Stomach (tissue), 9 donors: ENCODE measurements around the gene KHDRBS2. TPM values are rescaled to one million over a fixed set of nuclear protein-coding genes. Genes with fewer than 3 reads are reported as not detected.

Source experiments
- DNase-seq, 2 donors: peaks; one replicate each; pipeline versions ENCODE4 v3.0.0 to v3.0.0-alpha.2; 2013 to 2019
- H3K27ac ChIP-seq, 5 donors: fragments of 200-600 bp in 4 of 5; sonication (generic) in 4 of 5; one replicate each; pipeline ENCODE4 v1.5.1; 2013 to 2019; ENCODE audit warnings: mild to moderate bottlenecking in 1 of 5, moderate library complexity in 1 of 5
- H3K27me3 ChIP-seq, 3 donors: fragments of 200-600 bp; sonication (generic); one replicate each; pipeline ENCODE4 v1.5.1; 2017 to 2019; ENCODE audit warnings: mixed run types in 1 of 3
- H3K36me3 ChIP-seq, 4 donors: fragments of 200-600 bp; sonication (generic); 1 replicate in 3 of 4; 2 replicates in 1 of 4; pipeline ENCODE4 v1.5.1; 2016 to 2019
- H3K4me1 ChIP-seq, 4 donors: fragments of 200-600 bp; sonication (generic); one replicate each; pipeline ENCODE4 v1.5.1; 2016 to 2019
- H3K4me3 ChIP-seq, 4 donors: fragments of 200-600 bp; sonication (generic) in 3 of 4; one replicate each; pipeline ENCODE4 v1.5.1; 2016 to 2019; ENCODE audit warnings: mild to moderate bottlenecking in 1 of 4
- H3K9me3 ChIP-seq, 4 donors: fragments of 200-600 bp; sonication (generic); one replicate each; pipeline ENCODE4 v1.5.1; 2016 to 2019
- CTCF ChIP-seq, 7 experiments: fragments of 450-650 bp in 4 of 7; fragments of 200-600 bp in 3 of 7; sonication (generic) in 3 of 7; IDR thresholded peaks; one replicate each; pipeline ENCODE4 v1.5.1; 2016 to 2019; ENCODE audit warnings: antibody characterized with exemption in 7 of 7, control low read depth in 2 of 7, mild to moderate bottlenecking in 1 of 7
- EP300 ChIP-seq: sonication (generic); formaldehyde crosslinking; IDR thresholded peaks from one replicate; pipeline ENCODE4 v1.6.1; 2017; ENCODE audit warnings: antibody characterized with exemption
- POLR2A ChIP-seq, 4 donors: fragments of 450-650 bp; IDR thresholded peaks; one replicate each; pipeline ENCODE4 v1.6.1; 2016; ENCODE audit warnings: antibody characterized with exemption in 4 of 4, control low read depth in 2 of 4, mild to moderate bottlenecking in 1 of 4, moderate library complexity in 1 of 4
- POLR2AphosphoS5 ChIP-seq, 3 donors: sonication (generic); formaldehyde crosslinking; IDR thresholded peaks; one replicate each; pipeline ENCODE4 v1.6.1; 2016; ENCODE audit warnings: antibody characterized with exemption in 3 of 3
- WGBS, 5 donors: extraction: QIAGEN DNeasy Blood & Tissue Kit in 3 of 5; methylation state at CpG; one replicate each; pipeline versions ENCODE4 v1.1.5 to v1.1.7; 2013 to 2018; 5-methylcytosine and 5-hydroxymethylcytosine counted together
- intact Hi-C: fragments of 100-400 bp; cut with DNase I; formaldehyde crosslinking; loops from one replicate; pipeline ENCODE4 v1.15.1; 2023; ENCODE audit warnings: low total_unique reads
- polyA plus RNA-seq, 3 donors: library from polyadenylated mRNA; stranded (reverse); fragments of 200-250 nt; gene quantifications; one replicate each; pipeline ENCODE4 v1.2.3, GENCODE V29; 2013
- total RNA-seq, 5 donors: library from RNA; depleted of rRNA; stranded (reverse); fragments of >200 nt; gene quantifications; one replicate each; pipeline versions ENCODE4 v1.1.0 to v1.2.3, GENCODE V29; 2014 to 2016
- donor health status: healthy with polysubstance abuse.
- donor health status: Bipolar disorder and iron deficiency.
- donor health status: healthy.

KHDRBS2 gene
- total and polyA plus RNA-seq, 8 donors: 0.45 to 0.87 (median 0.73) TPM; not detected in 5

GRCh38 chr6:61886608-61887259 is 399.3 kb downstream of the KHDRBS2 start:
- WGBS, 5 donors: 52 to 66% (median 56%) methylated on average over 1 of the region's 1 CpG
- DNase-seq: peak in 1 of 2 donors; percentile 17
- TF ChIP-seq POLR2A (IDR thresholded peaks at IDR 0.05) (no peak), POLR2AphosphoS5 (IDR thresholded peaks at IDR 0.05) (no peak), EP300 (no peak), CTCF (IDR thresholded peaks at IDR 0.05) (no peak)
- intact Hi-C loops: no loop called here
- Histone ChIP-seq H3K4me3 (no peak overlapping the region), H3K9me3 (no peaks in the 10 kb centered on the region), H3K4me1 (no peaks in the 10 kb centered on the region), H3K27ac (no peak overlapping the region), H3K27me3 (no peaks in the 10 kb centered on the region), H3K36me3 (no peaks in the 10 kb centered on the region)

GRCh38 chr6:61869632-61870400 is 416.2 kb downstream of the KHDRBS2 start:
- Histone ChIP-seq H3K4me1 (no peaks in the 10 kb centered on the region), H3K27me3 (no peaks in the 10 kb centered on the region), H3K27ac (no peak overlapping the region), H3K9me3 (peaks cover 0 to 33% (median 12%) of the 10 kb centered on the region in 4 donors), H3K4me3 (no peak overlapping the region), H3K36me3 (no peaks in the 10 kb centered on the region)
- intact Hi-C loops: no loop called here
- no peak for DNase-seq
- TF ChIP-seq POLR2AphosphoS5 (IDR thresholded peaks at IDR 0.05) (no peak), POLR2A (IDR thresholded peaks at IDR 0.05) (no peak), CTCF (IDR thresholded peaks at IDR 0.05) (no peak), EP300 (no peak)
- WGBS, 5 donors: 85 to 91% (median 90%) methylated on average over 15 of the region's 15 CpGs

- Histone ChIP-seq H3K27me3 (no peaks in the 10 kb centered on the region), H3K27ac (no peak overlapping the region), H3K4me3 (no peak overlapping the region), H3K36me3 (no peaks in the 10 kb centered on the region), H3K4me1 (no peaks in the 10 kb centered on the region), H3K9me3 (peaks cover 0 to 39% (median 14%) of the 10 kb centered on the region in 4 donors)
- intact Hi-C loops: no loop called here
- DNase-seq: no peak
- TF ChIP-seq CTCF (IDR thresholded peaks at IDR 0.05) (no peak), POLR2A (IDR thresholded peaks at IDR 0.05) (no peak), EP300 (no peak), POLR2AphosphoS5 (IDR thresholded peaks at IDR 0.05) (no peak)
- WGBS, 5 donors: 91 to 97% (median 95%) methylated on average over 3 to 8 of the region's 8 CpGs
Measured at GRCh38 chr6:61868507-61869080, 417.4 kb downstream of the KHDRBS2 start.

- Histone ChIP-seq H3K4me3 (no peak overlapping the region), H3K36me3 (no peaks in the 10 kb centered on the region), H3K9me3 (peaks cover 0 to 43% (median 14%) of the 10 kb centered on the region in 4 donors), H3K27ac (no peak overlapping the region), H3K27me3 (no peaks in the 10 kb centered on the region), H3K4me1 (no peaks in the 10 kb centered on the region)
- DNase-seq: no peak
- TF ChIP-seq POLR2AphosphoS5 (IDR thresholded peaks at IDR 0.05) (no peak), CTCF (IDR thresholded peaks at IDR 0.05) (no peak), POLR2A (IDR thresholded peaks at IDR 0.05) (no peak), EP300 (no peak)
- intact Hi-C loops: no loop called here
- 60 to 74% (median 69%) methylated on average over 4 of the region's 4 CpGs for WGBS, 5 donors
Measured at GRCh38 chr6:61867635-61868034, 418.4 kb downstream of the KHDRBS2 start.
